ENCODE data around the gene ARHGAP15. TPM values are rescaled to one million over a fixed set of nuclear protein-coding genes. Genes with fewer than 3 reads are reported as not detected.

ARHGAP15 gene
- total and polyA plus RNA-seq, 3 donors from 2014 or later = 2.2 to 15.0 (median 7.7) TPM

DNA sequence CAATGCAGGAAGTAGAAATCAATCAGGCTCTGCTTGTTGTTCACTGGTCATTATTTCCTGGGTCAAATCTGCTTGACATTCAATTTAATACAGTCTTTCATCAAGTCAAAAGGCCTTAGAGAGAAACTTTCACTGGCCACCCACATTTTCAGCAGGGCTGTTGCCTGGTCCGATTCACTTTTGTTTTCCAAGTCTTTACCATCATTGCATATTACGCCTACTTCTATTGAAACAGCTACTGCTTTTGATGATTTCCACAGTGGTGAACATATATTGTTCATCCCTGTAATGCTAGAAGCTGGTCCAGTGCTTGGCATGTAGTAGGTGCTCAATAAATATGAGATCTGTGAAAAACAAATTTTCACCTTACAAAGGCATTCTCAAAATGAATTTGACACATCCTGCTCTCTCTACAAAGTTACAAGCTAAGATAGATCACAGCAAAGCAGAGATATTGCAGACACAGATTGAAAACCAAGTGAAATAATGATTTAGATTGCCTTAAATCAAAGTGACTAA, 600.1 kb downstream of the ARHGAP15 start:
- H3K27me3 ChIP-seq = no peaks in the 10 kb centered on the region
- H3K27ac ChIP-seq = no peak overlapping the region
- no peak for DNase-seq
- no peak for TF ChIP-seq POLR2A (IDR thresholded peaks at IDR 0.05)
- TF ChIP-seq, protein P1, sequence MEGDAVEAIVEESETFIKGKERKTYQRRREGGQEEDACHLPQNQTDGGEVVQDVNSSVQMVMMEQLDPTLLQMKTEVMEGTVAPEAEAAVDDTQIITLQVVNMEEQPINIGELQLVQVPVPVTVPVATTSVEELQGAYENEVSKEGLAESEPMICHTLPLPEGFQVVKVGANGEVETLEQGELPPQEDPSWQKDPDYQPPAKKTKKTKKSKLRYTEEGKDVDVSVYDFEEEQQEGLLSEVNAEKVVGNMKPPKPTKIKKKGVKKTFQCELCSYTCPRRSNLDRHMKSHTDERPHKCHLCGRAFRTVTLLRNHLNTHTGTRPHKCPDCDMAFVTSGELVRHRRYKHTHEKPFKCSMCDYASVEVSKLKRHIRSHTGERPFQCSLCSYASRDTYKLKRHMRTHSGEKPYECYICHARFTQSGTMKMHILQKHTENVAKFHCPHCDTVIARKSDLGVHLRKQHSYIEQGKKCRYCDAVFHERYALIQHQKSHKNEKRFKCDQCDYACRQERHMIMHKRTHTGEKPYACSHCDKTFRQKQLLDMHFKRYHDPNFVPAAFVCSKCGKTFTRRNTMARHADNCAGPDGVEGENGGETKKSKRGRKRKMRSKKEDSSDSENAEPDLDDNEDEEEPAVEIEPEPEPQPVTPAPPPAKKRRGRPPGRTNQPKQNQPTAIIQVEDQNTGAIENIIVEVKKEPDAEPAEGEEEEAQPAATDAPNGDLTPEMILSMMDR (IDR thresholded peaks at IDR 0.05) = no peak
- intact Hi-C loops (cut with DNase I; ENCODE audit: low total_unique reads) = no loop called here
- no peak overlapping the region for H3K4me3 ChIP-seq
- H3K4me1 ChIP-seq = no peaks in the 10 kb centered on the region
- H3K9me3 ChIP-seq = no peaks in the 10 kb centered on the region
- WGBS, 2 donors = 93 to 95% methylated on average over 2 of the region's 2 CpGs
- no peaks in the 10 kb centered on the region for H3K36me3 ChIP-seq (ENCODE audit: low read depth, missing control alignments)

DNA sequence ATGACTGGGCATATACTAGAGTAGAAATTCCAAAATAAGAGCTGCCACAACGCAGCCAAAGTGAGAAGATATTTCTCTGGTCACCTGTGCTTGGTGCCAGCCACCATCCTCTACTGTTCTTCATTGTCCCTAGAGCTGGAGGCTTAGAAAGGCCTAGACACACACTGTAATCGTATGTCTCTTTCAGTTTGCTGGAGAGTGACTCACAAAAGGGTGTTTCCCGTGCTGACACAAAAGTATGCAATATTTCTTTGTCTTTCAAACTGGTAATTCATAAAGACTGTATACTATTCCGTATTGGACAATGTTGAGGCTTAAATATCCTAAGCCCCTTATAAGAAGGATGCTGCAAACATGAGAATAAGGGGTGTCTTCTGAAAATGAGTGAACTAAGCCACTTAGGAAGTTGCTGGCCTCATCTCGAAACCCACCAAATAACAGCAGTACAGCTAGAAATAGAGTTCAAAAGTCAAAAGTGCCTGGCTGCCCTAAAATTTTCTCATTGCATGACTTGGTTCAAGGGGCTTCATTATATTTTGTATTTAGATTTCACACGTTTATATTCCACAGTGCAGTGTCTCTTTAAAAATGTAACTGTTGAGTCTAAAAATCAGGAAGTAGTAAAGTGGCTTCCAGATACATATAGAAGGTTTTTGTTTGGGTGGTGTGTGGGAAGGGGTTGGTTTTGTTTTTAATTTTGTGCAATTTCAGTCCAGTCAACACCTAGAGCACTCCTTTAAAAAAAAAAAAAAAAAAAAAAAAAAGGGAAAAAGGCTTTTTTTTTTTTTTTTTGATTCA, 601.1 kb downstream of the ARHGAP15 start:
- no peak overlapping the region for H3K27ac ChIP-seq
- TF ChIP-seq POLR2A (IDR thresholded peaks at IDR 0.05) = no peak
- TF ChIP-seq, protein P1 (IDR thresholded peaks at IDR 0.05) = no peak
- DNase-seq = no peak
- no peaks in the 10 kb centered on the region for H3K27me3 ChIP-seq
- no peaks in the 10 kb centered on the region for H3K4me1 ChIP-seq
- H3K9me3 ChIP-seq = no peaks in the 10 kb centered on the region
- no peak overlapping the region for H3K4me3 ChIP-seq
- intact Hi-C loops (cut with DNase I; ENCODE audit: low total_unique reads) = no loop called here
- no peaks in the 10 kb centered on the region for H3K36me3 ChIP-seq (ENCODE audit: low read depth, missing control alignments)
- 85 to 89% methylated on average over 6 of the region's 6 CpGs for WGBS, 2 donors

DNA sequence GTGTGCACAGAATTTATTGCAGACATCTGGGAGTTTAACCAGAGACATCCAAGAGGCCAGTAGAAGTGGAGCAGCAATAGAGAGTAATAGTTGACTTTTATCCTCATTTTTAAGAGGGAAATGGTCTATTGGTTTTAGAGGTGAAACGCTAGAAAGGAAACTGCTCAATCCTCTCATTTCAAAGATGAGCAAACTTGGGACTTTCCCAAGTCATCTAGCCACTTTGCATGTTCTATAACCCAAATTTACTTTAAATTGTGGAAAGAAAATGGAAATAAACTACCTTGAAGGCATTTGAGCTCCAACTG, 601.7 kb downstream of the ARHGAP15 start:
- no peak overlapping the region for H3K27ac ChIP-seq
- no peaks in the 10 kb centered on the region for H3K9me3 ChIP-seq
- DNase-seq = no peak
- no peaks in the 10 kb centered on the region for H3K27me3 ChIP-seq
- TF ChIP-seq, protein P1 (IDR thresholded peaks at IDR 0.05) = no peak
- no peak for TF ChIP-seq POLR2A (IDR thresholded peaks at IDR 0.05)
- no peak overlapping the region for H3K4me3 ChIP-seq
- 86 to 89% methylated on average over 1 of the region's 1 CpG for WGBS, 2 donors
- intact Hi-C loops (cut with DNase I; ENCODE audit: low total_unique reads) = no loop called here
- no peaks in the 10 kb centered on the region for H3K4me1 ChIP-seq
- H3K36me3 ChIP-seq (ENCODE audit: low read depth, missing control alignments) = no peaks in the 10 kb centered on the region

DNA sequence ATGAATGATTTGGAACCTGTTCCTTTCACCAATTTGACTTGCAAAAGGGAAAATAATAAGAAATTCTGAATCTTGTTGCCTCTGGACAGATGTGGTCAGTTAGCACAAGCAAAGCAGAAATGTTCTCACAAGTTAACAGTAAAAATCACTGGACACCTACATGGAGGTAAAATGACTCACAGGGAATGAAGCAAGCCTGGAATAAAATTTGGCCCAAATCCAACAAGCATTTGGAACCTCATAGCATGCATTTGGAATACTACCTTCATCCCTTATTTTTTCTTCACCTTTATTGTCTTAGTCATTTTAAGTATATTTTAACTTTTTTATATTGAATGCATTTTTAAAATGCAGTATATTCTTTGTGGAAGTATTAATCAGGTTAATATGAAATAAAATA, 602.9 kb downstream of the ARHGAP15 start:
- Histone ChIP-seq H3K4me1 (no peaks in the 10 kb centered on the region), H3K27ac (no peak overlapping the region), H3K27me3 (no peaks in the 10 kb centered on the region), H3K36me3 (ENCODE audit: low read depth, missing control alignments) (no peaks in the 10 kb centered on the region), H3K9me3 (no peaks in the 10 kb centered on the region), H3K4me3 (no peak overlapping the region)
- intact Hi-C loops (cut with DNase I; ENCODE audit: low total_unique reads) = no loop called here
- TF ChIP-seq POLR2A (IDR thresholded peaks at IDR 0.05) = no peak
- TF ChIP-seq, protein P1 (IDR thresholded peaks at IDR 0.05) = no peak
- DNase-seq = no peak

DNA sequence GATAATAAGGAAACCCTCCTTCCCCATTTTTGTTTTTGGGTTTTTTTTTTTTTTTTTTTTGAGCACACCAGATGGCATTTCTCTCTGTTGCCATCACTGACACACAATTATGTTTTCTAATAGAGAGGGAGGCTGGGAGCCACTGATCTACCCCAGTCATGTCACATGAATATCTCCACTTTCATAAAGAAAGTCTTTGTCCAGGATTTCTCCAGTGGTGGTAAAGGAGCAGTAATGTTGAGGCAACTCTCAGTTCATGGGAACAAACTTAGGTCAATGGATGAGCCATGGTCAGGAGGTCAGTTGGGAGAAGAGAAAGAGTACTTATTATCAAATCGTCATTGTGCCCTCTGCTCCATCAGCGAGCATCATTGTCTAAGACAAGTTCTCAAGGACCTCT, 603.7 kb downstream of the ARHGAP15 start:
- Histone ChIP-seq H3K4me3 (no peak overlapping the region), H3K9me3 (no peaks in the 10 kb centered on the region), H3K27ac (no peak overlapping the region), H3K36me3 (ENCODE audit: low read depth, missing control alignments) (no peaks in the 10 kb centered on the region), H3K4me1 (no peaks in the 10 kb centered on the region), H3K27me3 (no peaks in the 10 kb centered on the region)
- no peak for DNase-seq
- 95 to 97% methylated on average over 2 of the region's 2 CpGs for WGBS, 2 donors
- no peak for TF ChIP-seq POLR2A (IDR thresholded peaks at IDR 0.05)
- TF ChIP-seq, protein P1 (IDR thresholded peaks at IDR 0.05) = no peak
- intact Hi-C loops (cut with DNase I; ENCODE audit: low total_unique reads) = no loop called here
